Mesenchymal stem cell (in vitro differentiated cells and primary cell): ENCODE results near the gene AQP4.

Experiments
- DNase-seq: peaks from one replicate; pipeline ENCODE4 v3.0.0-alpha.2; 2013
- H2AFZ ChIP-seq: one replicate; pipeline ENCODE4 v1.6.1; 2013; ENCODE audit warnings: low read depth, mild to moderate bottlenecking, control low read depth, inconsistent platforms, low read length, moderate library complexity
- H2AK5ac ChIP-seq: 2 replicates; pipeline ENCODE4 v1.6.1; 2013; ENCODE audit warnings: low read length, moderate library complexity, mild to moderate bottlenecking, inconsistent platforms; ENCODE audit not compliant: severe bottlenecking
- H2BK120ac ChIP-seq: one replicate; pipeline ENCODE4 v1.6.1; 2013; ENCODE audit warnings: low read depth, mild to moderate bottlenecking, inconsistent platforms, low read length, moderate library complexity
- H2BK12ac ChIP-seq, 2 experiments: one replicate each; pipeline ENCODE4 v1.6.1; 2013; ENCODE audit warnings: inconsistent platforms in 2 of 2, low read length in 2 of 2, mild to moderate bottlenecking in 2 of 2, moderate library complexity in 2 of 2, control low read depth in 1 of 2
- H2BK15ac ChIP-seq: one replicate; pipeline ENCODE4 v1.6.1; 2013; ENCODE audit warnings: mild to moderate bottlenecking, low read depth, inconsistent platforms; ENCODE audit not compliant: poor library complexity, severe bottlenecking
- H2BK5ac ChIP-seq: 2 replicates; pipeline ENCODE4 v1.6.1; 2013; ENCODE audit warnings: low read depth, mild to moderate bottlenecking, low read length, control low read depth, inconsistent platforms; ENCODE audit not compliant: poor library complexity, severe bottlenecking
- H3K14ac ChIP-seq, 2 experiments: one replicate each; pipeline ENCODE4 v1.6.1; 2013; ENCODE audit warnings: inconsistent platforms in 2 of 2, low read length in 2 of 2, control low read depth in 1 of 2, mild to moderate bottlenecking in 1 of 2, moderate library complexity in 1 of 2
- H3K18ac ChIP-seq, 2 experiments: one replicate each; pipeline ENCODE4 v1.6.1; 2013; ENCODE audit warnings: inconsistent platforms in 2 of 2, low read length in 2 of 2, control low read depth in 1 of 2, low read depth in 1 of 2, mild to moderate bottlenecking in 1 of 2
- H3K23ac ChIP-seq, 2 experiments: one replicate each; pipeline ENCODE4 v1.6.1; 2013; ENCODE audit warnings: inconsistent platforms in 2 of 2, low read length in 2 of 2, mild to moderate bottlenecking in 2 of 2, moderate library complexity in 2 of 2, control low read depth in 1 of 2
- H3K27ac ChIP-seq: 2 replicates; pipeline ENCODE4 v1.5.1; 2013; ENCODE audit warnings: mild to moderate bottlenecking, moderate library complexity, low read length, control low read depth, inconsistent platforms; ENCODE audit not compliant: poor library complexity, severe bottlenecking
- H3K27me3 ChIP-seq, 2 experiments: 2 replicates each; pipeline versions ENCODE4 v1.6.1 to v1.7.0; 2013; ENCODE audit warnings: low read length in 2 of 2, mild to moderate bottlenecking in 2 of 2, moderate library complexity in 2 of 2, control low read depth in 1 of 2, inconsistent platforms in 1 of 2; ENCODE audit not compliant: control insufficient read depth in 1 of 2, insufficient read depth in 1 of 2
- H3K36me3 ChIP-seq, 2 experiments: 2 replicates each; pipeline versions ENCODE4 v1.6.1 to v1.7.0; 2013; ENCODE audit warnings: low read length in 2 of 2, control low read depth in 1 of 2, inconsistent platforms in 1 of 2, low read depth in 1 of 2, mild to moderate bottlenecking in 1 of 2; ENCODE audit not compliant: insufficient read depth in 2 of 2, control insufficient read depth in 1 of 2
- H3K4ac ChIP-seq, 2 experiments: one replicate each; pipeline ENCODE4 v1.6.1; 2013; ENCODE audit warnings: inconsistent platforms in 2 of 2, low read length in 2 of 2, mild to moderate bottlenecking in 2 of 2, moderate library complexity in 2 of 2, control low read depth in 1 of 2, low read depth in 1 of 2
- H3K4me1 ChIP-seq: 2 replicates; pipeline ENCODE4 v1.6.1; 2013; ENCODE audit warnings: low read depth, low read length, control low read depth; ENCODE audit not compliant: control insufficient read depth, insufficient read depth
- H3K4me2 ChIP-seq: 2 replicates; pipeline ENCODE4 v1.6.1; 2013; ENCODE audit warnings: low read length, mild to moderate bottlenecking, inconsistent platforms; ENCODE audit not compliant: poor library complexity, severe bottlenecking
- H3K4me3 ChIP-seq, 2 experiments: 2 replicates each; pipeline versions ENCODE4 v1.5.1 to v1.7.0; 2013; ENCODE audit warnings: low read length in 2 of 2, mild to moderate bottlenecking in 2 of 2, control low read depth in 1 of 2, low read depth in 1 of 2; ENCODE audit not compliant: insufficient read depth in 1 of 2
- H3K79me1 ChIP-seq: replicated peaks from 2 replicates; pipeline ENCODE4 v1.6.1; 2013; ENCODE audit warnings: mild to moderate bottlenecking, control low read depth, low read length, inconsistent platforms; ENCODE audit not compliant: poor library complexity, severe bottlenecking
- H3K9ac ChIP-seq: 2 replicates; pipeline ENCODE4 v1.7.0; 2013; ENCODE audit warnings: mild to moderate bottlenecking, low read length, moderate library complexity
- H3K9me3 ChIP-seq: 2 replicates; pipeline ENCODE4 v1.7.0; 2013; ENCODE audit warnings: mild to moderate bottlenecking, low read length; ENCODE audit not compliant: control insufficient read depth
- H4K8ac ChIP-seq: one replicate; pipeline ENCODE4 v1.6.1; 2013; ENCODE audit warnings: inconsistent platforms, mild to moderate bottlenecking, low read length, moderate library complexity
- H4K91ac ChIP-seq: one replicate; pipeline ENCODE4 v1.6.1; 2013; ENCODE audit warnings: mild to moderate bottlenecking, low read length, inconsistent platforms
- WGBS: methylation state at CpG from one replicate; pipeline ENCODE4 v1.1.7; 2013; ENCODE audit warnings: mixed read lengths; 5-methylcytosine and 5-hydroxymethylcytosine counted together

The AQP4 gene

GRCh38 chr18:26888259-26888658, 22.8 kb upstream of the AQP4 start:
- Histone ChIP-seq H3K27me3 (no peaks in the 10 kb centered on the region), H3K9me3 (no peaks in the 10 kb centered on the region), H3K4me3 (no peak overlapping the region), H3K79me1 (no peaks in the 10 kb centered on the region), H2BK5ac (no peak overlapping the region), H3K27ac (no peak overlapping the region), H2AFZ (no peak overlapping the region), H2BK15ac (no peak overlapping the region), H3K23ac (no peak overlapping the region), H2BK12ac (no peak overlapping the region), H2AK5ac (no peak overlapping the region), H3K9ac (no peak overlapping the region), H4K8ac (no peak overlapping the region), H3K4me2 (no peak overlapping the region), H3K18ac (no peak overlapping the region), H3K36me3 (no peaks in the 10 kb centered on the region), H3K4me1 (no peaks in the 10 kb centered on the region), H2BK120ac (no peak overlapping the region), H3K14ac (no peak overlapping the region), H4K91ac (no peak overlapping the region), H3K4ac (no peak overlapping the region)
- WGBS, result 100% methylated on average over 4 of the region's 4 CpGs
- DNase-seq, result no peak

GRCh38 chr18:26875040-26875654, 9.6 kb upstream of the AQP4 start:
- no peaks in the 10 kb centered on the region for H3K79me1 ChIP-seq
- H3K18ac ChIP-seq, result no peak overlapping the region
- no peak overlapping the region for H2BK12ac ChIP-seq
- no peak overlapping the region for H2BK15ac ChIP-seq
- H3K23ac ChIP-seq, result no peak overlapping the region
- no peaks in the 10 kb centered on the region for H3K36me3 ChIP-seq
- no peak overlapping the region for H2AFZ ChIP-seq
- no peak overlapping the region for H3K4me3 ChIP-seq
- WGBS, result 94% methylated on average over 2 of the region's 2 CpGs
- H4K91ac ChIP-seq, result no peak overlapping the region
- DNase-seq, result no peak
- no peak overlapping the region for H3K4ac ChIP-seq
- H2BK5ac ChIP-seq, result no peak overlapping the region
- no peaks in the 10 kb centered on the region for H3K4me1 ChIP-seq
- H3K27ac ChIP-seq, result no peak overlapping the region
- no peaks in the 10 kb centered on the region for H3K9me3 ChIP-seq
- H3K27me3 ChIP-seq, result no peaks in the 10 kb centered on the region
- H3K4me2 ChIP-seq, result no peak overlapping the region
- H3K9ac ChIP-seq, result no peak overlapping the region
- H2BK120ac ChIP-seq, result no peak overlapping the region
- H2AK5ac ChIP-seq, result no peak overlapping the region
- no peak overlapping the region for H3K14ac ChIP-seq
- no peak overlapping the region for H4K8ac ChIP-seq

GRCh38 chr18:26874283-26874682, 8.8 kb upstream of the AQP4 start:
- H4K8ac ChIP-seq, result no peak overlapping the region
- no peak overlapping the region for H2BK5ac ChIP-seq
- no peak overlapping the region for H4K91ac ChIP-seq
- no peaks in the 10 kb centered on the region for H3K9me3 ChIP-seq
- H3K36me3 ChIP-seq, result no peaks in the 10 kb centered on the region
- H3K4ac ChIP-seq, result no peak overlapping the region
- DNase-seq, result no peak
- H3K9ac ChIP-seq, result no peak overlapping the region
- H2BK12ac ChIP-seq, result no peak overlapping the region
- no peaks in the 10 kb centered on the region for H3K4me1 ChIP-seq
- no peak overlapping the region for H2BK120ac ChIP-seq
- no peak overlapping the region for H2AK5ac ChIP-seq
- H3K18ac ChIP-seq, result no peak overlapping the region
- H3K14ac ChIP-seq, result no peak overlapping the region
- H3K4me3 ChIP-seq, result no peak overlapping the region
- H2BK15ac ChIP-seq, result no peak overlapping the region
- no peaks in the 10 kb centered on the region for H3K27me3 ChIP-seq
- H2AFZ ChIP-seq, result no peak overlapping the region
- H3K23ac ChIP-seq, result no peak overlapping the region
- no peaks in the 10 kb centered on the region for H3K79me1 ChIP-seq
- no peak overlapping the region for H3K4me2 ChIP-seq
- H3K27ac ChIP-seq, result no peak overlapping the region

GRCh38 chr18:26869640-26870039, 4.1 kb upstream of the AQP4 start:
- DNase-seq, result no peak
- Histone ChIP-seq H3K14ac (no peak overlapping the region), H3K4me2 (no peak overlapping the region), H3K4me3 (no peak overlapping the region), H2BK120ac (no peak overlapping the region), H2AFZ (no peak overlapping the region), H3K27ac (no peak overlapping the region), H3K36me3 (no peaks in the 10 kb centered on the region), H3K23ac (no peak overlapping the region), H4K8ac (no peak overlapping the region), H3K18ac (no peak overlapping the region), H3K27me3 (peaks cover 12 to 15% of the 10 kb centered on the region in 2 experiments), H2BK12ac (no peak overlapping the region), H2AK5ac (no peak overlapping the region), H3K4me1 (no peaks in the 10 kb centered on the region), H3K9me3 (no peaks in the 10 kb centered on the region), H2BK15ac (no peak overlapping the region), H2BK5ac (no peak overlapping the region), H3K79me1 (no peaks in the 10 kb centered on the region), H3K4ac (no peak overlapping the region), H4K91ac (no peak overlapping the region), H3K9ac (no peak overlapping the region)
- 96% methylated on average over 1 of the region's 1 CpG for whole genome bisulfite sequencing
